Osteocyte (in vitro differentiated cells): ENCODE data around the gene RDH8. TPM values are rescaled to one million over a fixed set of nuclear protein-coding genes. Genes with fewer than 3 reads are reported as not detected.

Experiments
- DNase-seq: peaks from one replicate; pipeline ENCODE4 v3.0.0; 2021; ENCODE audit warnings: mixed read lengths; ENCODE audit not compliant: unreplicated experiment; ENCODE audit errors: extremely low spot score
- H3K27ac Mint-ChIP-seq: one replicate; pipeline ENCODE4 v1.8.0; 2021; ENCODE audit warnings: mild to moderate bottlenecking, mixed read lengths; ENCODE audit not compliant: unreplicated experiment
- H3K27me3 Mint-ChIP-seq: one replicate; pipeline ENCODE4 v1.8.0; 2021; ENCODE audit warnings: mixed read lengths; ENCODE audit not compliant: unreplicated experiment
- H3K36me3 Mint-ChIP-seq: one replicate; pipeline ENCODE4 v1.8.0; 2021; ENCODE audit warnings: mixed read lengths; ENCODE audit not compliant: unreplicated experiment
- H3K4me1 Mint-ChIP-seq: one replicate; pipeline ENCODE4 v1.8.0; 2021; ENCODE audit warnings: mixed read lengths; ENCODE audit not compliant: unreplicated experiment
- H3K4me3 Mint-ChIP-seq: one replicate; pipeline ENCODE4 v1.8.0; 2021; ENCODE audit warnings: mild to moderate bottlenecking, moderate library complexity, mixed read lengths; ENCODE audit not compliant: unreplicated experiment
- H3K9me3 Mint-ChIP-seq: one replicate; pipeline ENCODE4 v1.8.0; 2021; ENCODE audit warnings: mixed read lengths; ENCODE audit not compliant: unreplicated experiment
- total RNA-seq: library from RNA; stranded (reverse); gene quantifications from 2 replicates; pipeline ENCODE4 v1.2.1, GENCODE V29; 2021
- TF ChIP-seq, protein P1 (sequence below): fragments of 200-600 bp; sonication (generic); IDR thresholded peaks from 2 replicates; pipeline ENCODE4 v1.5.0; 2021; ENCODE audit warnings: antibody characterized with exemption, mild to moderate bottlenecking, moderate library complexity

RDH8 gene
- total RNA-seq, 1 donor from 2014 or later, result not detected

GRCh38 chr19:10008184-10008765 lies 5.0 kb upstream of the RDH8 start:
- Mint-ChIP-seq H3K4me3 (peak overlapping the region; percentile 55), H3K9me3 (no peaks in the 10 kb centered on the region), H3K36me3 (peaks cover 5% of the 10 kb centered on the region), H3K4me1 (peaks cover 51% of the 10 kb centered on the region), H3K27ac (peak overlapping the region; percentile 93), H3K27me3 (peaks cover 3% of the 10 kb centered on the region)
- DNase-seq, result no peak
- TF ChIP-seq, protein P1, sequence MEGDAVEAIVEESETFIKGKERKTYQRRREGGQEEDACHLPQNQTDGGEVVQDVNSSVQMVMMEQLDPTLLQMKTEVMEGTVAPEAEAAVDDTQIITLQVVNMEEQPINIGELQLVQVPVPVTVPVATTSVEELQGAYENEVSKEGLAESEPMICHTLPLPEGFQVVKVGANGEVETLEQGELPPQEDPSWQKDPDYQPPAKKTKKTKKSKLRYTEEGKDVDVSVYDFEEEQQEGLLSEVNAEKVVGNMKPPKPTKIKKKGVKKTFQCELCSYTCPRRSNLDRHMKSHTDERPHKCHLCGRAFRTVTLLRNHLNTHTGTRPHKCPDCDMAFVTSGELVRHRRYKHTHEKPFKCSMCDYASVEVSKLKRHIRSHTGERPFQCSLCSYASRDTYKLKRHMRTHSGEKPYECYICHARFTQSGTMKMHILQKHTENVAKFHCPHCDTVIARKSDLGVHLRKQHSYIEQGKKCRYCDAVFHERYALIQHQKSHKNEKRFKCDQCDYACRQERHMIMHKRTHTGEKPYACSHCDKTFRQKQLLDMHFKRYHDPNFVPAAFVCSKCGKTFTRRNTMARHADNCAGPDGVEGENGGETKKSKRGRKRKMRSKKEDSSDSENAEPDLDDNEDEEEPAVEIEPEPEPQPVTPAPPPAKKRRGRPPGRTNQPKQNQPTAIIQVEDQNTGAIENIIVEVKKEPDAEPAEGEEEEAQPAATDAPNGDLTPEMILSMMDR, result no peak

- TF ChIP-seq, protein P1, result no peak
- no peak for DNase-seq
- Mint-ChIP-seq H3K4me3 (peak overlapping the region; percentile 81), H3K36me3 (peaks cover 2% of the 10 kb centered on the region), H3K27me3 (peaks cover 10% of the 10 kb centered on the region), H3K9me3 (no peaks in the 10 kb centered on the region), H3K4me1 (peaks cover 49% of the 10 kb centered on the region), H3K27ac (peak overlapping the region; percentile 48)
Observed at GRCh38 chr19:10009714-10010224, 3.5 kb upstream of the RDH8 start.

GRCh38 chr19:10010247-10010691 lies 3.0 kb upstream of the RDH8 start, which contains the start of gene COL5A3:
COL5A3 (minus strand) TSS chr19:10010504; CDS start chr19:10010385, 119 bp downstream.
- TF ChIP-seq, protein P1, result no peak
- peaks cover 48% of the 10 kb centered on the region for H3K4me1 Mint-ChIP-seq
- H3K36me3 Mint-ChIP-seq, result peaks cover 1% of the 10 kb centered on the region
- H3K4me3 Mint-ChIP-seq, result peak within 1 kb of the TSS; percentile 81
- H3K9me3 Mint-ChIP-seq, result no peaks in the 10 kb centered on the region
- peaks cover 10% of the 10 kb centered on the region for H3K27me3 Mint-ChIP-seq
- no peak for DNase-seq
- peak within 1 kb of the TSS; percentile 68 for H3K27ac Mint-ChIP-seq

- TF ChIP-seq, protein P1, result no peak
- no peaks in the 10 kb centered on the region for H3K36me3 Mint-ChIP-seq
- H3K4me1 Mint-ChIP-seq, result peaks cover 45% of the 10 kb centered on the region
- peak overlapping the region; percentile 69 for H3K4me3 Mint-ChIP-seq
- H3K27me3 Mint-ChIP-seq, result peaks cover 10% of the 10 kb centered on the region
- no peaks in the 10 kb centered on the region for H3K9me3 Mint-ChIP-seq
- H3K27ac Mint-ChIP-seq, result peak overlapping the region; percentile 68
- no peak for DNase-seq
Observed at GRCh38 chr19:10010939-10011338, 2.3 kb upstream of the RDH8 start.

DNA sequence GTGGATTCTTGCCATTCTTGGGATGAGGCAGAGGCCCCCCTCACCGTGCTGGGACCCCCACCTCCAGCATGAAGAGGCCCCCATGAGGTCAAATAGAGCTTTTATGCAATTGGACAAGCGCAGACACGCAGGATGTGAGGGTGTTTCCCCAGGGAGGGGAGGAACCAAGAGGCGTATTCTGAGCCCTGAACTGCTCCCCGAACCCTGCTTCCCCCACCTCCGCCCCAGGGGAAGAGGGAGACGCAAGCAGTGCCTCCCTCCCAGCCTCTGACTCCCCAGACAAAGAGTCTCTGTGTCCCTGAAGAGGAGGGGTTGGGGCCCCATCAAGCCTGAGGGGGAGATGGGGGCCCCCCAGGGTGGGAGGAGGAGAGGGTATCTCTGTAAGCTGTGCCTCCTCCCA lies 1.3 kb upstream of the RDH8 start:
- DNase-seq, result no peak
- Mint-ChIP-seq H3K36me3 (no peaks in the 10 kb centered on the region), H3K9me3 (no peaks in the 10 kb centered on the region), H3K4me3 (no peak overlapping the region), H3K4me1 (peaks cover 34% of the 10 kb centered on the region), H3K27me3 (peaks cover 10% of the 10 kb centered on the region), H3K27ac (no peak overlapping the region)
- TF ChIP-seq, protein P1, result no peak
